Myocyte (in vitro differentiated cells): ENCODE measurements around the gene M6PR. TPM values are rescaled to one million over a fixed set of nuclear protein-coding genes. Genes with fewer than 3 reads are reported as not detected.
"Not testable (repeated sequence)": the region's sequence is repeated elsewhere in the genome, so short reads cannot be mapped to it uniquely, and the experiment has no call there.

ENCODE experiments used
- DNase-seq: peaks from one replicate; pipeline ENCODE4 v3.0.0-alpha.2; 2012; ENCODE audit warnings: low read depth
- total RNA-seq: library from RNA; depleted of rRNA; stranded (reverse); fragments of >200 nt; gene quantifications from 2 replicates; pipeline ENCODE4 v1.2.3, GENCODE V29; 2014

The M6PR gene
- total RNA-seq, 1 donor from 2014 or later, result 170 TPM

DNA sequence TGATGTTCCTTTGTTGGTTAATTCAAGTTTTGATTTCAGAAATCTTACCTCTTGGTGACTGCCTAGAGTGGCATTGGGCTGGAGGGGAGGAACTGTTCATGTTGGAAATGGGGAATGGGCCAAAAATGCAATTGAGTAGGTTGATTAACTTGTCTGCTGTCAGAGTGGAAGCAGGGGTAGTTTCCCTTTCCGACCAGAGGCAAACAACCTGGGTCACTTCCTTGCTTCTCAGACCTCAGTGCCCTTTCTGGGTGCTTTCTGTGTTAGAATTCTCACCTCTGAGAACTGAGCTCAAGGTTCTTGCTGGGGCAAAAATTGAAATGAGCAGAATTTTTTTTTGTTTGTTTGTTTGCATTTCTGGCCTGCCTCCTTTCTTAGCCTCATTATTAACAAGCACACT is 2.3 kb upstream of the M6PR start:
- DNase-seq, result no peak

DNA sequence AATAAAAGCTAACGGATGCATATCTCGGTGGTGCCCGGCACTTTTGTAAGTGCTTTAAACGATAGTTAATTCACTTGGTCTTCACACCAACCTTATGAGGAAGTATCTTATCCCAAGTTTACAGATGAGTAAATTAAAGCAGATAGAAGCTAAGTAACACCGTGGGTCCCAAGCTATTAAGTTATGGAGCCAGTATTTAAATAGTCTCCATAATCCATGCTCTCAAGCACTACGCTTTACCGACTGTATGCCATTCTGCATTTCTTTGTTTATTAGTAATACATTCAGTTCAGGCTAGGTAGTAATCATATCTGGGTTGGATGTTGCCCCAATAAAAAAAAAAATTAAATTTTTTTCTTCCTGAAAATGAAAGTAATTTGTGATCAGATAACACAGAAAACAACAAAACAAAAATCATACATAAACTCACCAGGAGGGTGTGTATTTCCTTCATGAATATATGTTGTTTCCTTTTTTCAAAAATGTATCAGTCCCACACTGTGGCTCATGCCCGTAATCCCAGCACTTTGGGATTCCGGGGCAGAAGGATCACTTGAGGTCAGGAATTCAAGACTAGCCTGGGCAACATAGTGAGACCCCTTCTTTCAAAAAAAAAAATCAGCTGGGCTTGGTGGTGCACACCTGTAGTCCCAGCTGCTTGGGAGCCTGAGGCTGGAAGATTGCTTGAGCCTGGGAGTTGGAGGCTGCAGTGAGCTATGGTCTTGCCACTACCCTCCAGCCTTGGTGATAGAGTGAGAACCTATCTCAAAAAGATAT is 1.4 kb upstream of the M6PR start:
- peak; percentile 3 for DNase-seq

DNA sequence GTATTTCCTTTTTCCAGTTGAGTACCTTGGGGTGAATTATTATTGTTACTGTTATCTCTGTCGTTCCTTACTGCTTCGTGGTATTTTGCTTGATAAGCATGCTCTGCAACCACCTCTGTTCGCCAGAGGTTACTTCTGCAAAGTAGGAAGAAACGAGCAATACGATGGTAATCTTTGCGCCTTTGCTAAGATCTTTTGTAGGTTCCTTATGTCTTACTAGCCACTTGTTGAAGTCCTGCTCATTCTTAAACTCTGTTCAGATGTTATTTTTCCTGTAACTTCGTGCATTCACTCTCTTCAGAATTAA is 729 bp upstream of the M6PR start:
- DNase-seq, result no peak

DNA sequence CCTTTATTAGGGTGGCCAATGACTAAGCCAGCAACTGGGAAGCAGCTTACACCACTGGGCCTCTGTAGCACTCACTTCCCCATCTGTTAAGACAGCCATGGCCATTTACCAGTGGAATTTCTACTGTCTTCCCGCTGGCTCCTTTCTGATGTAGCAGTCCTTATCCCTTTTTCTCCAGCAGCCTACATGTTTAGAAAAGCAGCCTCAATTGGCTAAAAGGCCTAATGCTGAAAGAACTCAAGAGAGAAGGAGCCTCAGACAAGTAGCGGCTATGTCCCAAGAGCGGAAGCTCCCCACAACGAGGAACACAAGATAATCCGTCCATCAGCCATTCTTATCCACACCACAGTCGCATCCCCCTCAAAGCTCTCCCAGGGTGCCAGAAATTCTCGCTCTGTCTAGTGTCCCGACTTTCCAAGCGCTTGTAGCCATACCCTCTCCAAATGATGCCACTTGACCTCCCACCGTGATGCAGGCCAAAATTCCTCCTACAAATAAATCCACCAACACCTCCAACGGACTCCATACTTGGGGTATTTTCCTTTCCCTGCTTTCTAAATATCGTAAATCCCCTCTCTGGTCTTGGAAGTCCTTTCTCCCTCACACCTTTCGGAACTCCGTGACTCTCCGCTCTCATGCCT is 624 bp downstream of the M6PR start:
- DNase-seq, result peak; percentile 38

DNA sequence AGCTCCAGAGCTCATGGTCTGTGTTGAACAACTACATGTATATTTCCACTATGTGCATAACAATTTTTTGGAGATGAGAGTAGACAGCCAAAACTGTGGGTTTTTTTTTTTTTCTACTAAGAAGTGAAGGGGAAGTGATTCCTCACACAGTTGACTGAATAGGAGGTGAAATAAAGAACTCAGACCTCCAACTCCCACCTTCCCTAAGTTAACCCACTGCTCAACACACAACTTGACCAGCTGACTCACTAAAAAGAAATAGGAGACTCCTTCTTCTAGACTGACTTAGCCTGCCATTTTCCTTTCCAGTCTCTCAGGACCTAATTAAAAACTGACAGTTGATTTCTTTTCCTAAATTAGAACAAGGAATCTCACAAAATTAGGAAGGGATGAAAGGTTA is 1.7 kb downstream of the M6PR start:
- DNase-seq, result no peak

DNA sequence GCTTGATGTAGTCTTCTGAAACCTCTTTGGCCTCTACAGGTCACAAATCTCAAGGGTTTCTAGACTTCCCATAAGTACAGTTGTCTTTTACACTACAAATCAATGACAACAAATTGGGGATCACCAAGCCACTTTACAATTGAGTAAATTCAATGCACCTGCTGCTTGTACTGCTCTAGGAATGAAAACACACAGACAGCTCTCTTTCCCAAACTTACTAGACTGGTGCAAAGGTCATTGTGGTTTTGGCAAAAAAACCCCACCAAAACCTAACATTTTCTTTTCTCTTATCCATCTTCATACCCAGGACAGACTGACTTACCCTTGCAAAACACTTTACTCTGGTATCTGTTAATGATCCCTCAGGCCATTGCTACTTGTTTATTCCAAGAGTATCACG is 2.7 kb downstream of the M6PR start:
- DNase-seq, result no peak

DNA sequence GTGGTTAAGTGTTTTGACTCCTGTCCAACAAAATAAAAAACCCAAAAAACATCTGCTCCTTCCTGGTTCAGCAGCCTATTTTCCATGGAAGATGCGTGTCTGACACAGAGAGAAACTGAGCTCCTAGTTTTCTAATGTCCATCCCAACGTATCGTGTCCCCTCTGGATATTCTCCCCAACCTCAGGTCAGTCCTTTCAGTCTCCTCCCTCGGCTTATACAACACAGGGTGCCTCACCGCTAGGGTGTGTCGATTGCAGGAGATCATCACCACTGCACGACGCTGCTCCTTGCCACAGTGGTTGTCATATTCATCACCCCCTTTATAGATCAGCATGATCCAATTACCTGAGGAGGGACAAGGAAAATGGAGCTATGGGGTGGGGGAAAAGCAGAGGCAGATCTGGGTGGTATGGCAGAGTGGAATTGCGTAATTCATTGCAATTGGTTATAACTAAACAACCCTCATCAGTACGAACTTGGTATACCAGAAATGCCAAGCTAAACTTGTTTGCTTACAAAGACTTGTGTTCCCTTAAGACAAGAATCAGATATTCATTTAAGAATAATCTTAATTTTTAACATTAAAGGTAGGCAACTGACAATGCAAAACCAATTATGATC is 5.8 kb downstream of the M6PR start:
- no peak for DNase-seq

DNA sequence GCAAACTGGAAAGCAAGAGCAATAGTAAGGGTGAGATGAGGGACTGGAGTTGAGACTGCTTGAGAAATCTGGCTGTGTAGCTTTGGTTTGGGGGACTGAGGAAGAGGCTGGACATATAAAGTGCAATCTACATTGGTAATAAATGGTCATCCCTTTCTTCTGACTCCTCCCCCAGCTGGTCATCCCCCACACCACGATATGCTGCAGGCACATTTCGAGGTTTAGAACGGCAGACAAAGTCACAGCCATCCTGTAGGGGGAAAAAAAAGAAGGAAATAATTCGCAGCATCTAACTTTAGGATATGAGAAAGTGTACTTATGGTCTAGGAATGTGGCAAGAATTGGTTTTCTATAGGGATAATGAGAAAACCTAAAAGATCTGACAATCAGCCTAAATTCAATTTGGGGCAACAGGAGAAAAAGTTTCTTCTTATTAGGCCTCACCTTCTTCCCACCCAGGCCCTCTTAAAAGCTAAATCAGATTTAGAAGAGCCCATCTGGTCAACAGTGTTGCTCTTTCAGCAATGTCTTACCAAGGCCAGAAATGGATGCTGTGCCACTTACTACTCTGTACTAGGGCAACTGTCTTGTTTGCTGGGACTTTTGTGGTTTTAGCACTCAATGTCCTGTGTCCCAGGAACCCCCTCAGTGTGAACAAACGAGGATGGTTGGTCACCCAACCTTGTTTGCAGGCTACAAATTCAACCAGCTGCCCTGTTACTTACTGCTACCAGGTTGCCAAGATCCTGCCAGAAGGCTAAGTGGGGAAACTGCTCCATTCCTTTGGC is 7.6 kb downstream of the M6PR start:
- DNase-seq, result peak; percentile 3

DNA sequence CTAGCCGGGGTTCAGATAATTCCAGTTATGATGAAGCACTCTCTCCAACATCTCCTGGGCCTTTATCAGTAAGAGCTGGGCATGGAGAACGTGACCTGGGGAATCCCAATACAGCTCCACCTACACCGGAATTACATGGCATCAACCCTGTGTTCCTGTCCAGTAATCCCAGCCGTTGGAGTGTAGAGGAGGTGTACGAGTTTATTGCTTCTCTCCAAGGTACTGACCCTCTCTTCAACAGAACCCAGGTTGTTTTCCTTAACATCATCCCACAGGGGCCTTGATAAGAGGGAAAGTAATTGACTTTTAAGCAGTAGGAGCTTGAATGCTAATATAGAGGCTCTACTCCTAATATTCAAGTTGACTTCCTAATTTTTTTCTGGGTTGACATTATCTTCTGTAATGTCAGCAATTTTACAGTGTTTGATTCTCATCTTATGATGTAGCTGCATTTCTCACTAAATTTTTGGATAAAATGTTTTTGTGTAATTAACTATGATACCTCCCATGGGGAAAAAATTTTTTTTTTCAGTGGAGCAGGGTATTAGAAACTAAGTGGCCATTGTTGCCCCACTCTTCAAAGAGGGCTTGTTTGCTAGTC is 11.5 kb downstream of the M6PR start:
- not testable (repeated sequence) for DNase-seq

DNA sequence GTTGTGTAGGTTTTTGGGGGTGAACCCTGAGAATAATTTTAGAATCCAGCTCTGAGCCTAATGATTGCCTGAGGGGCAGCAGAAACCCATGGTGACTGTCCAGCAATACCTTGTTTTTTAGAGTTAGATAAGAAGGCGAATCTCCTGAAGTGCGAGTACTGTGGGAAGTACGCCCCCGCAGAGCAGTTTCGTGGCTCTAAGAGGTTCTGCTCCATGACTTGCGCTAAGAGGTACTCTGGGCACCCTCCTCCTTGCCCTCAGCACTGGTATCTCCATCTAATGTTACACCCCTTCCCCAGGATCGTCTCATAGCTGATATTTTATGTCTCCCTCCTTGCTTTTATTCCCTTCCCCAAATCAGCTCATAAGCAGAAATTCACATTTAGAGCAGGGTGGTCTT is 12.7 kb downstream of the M6PR start:
- DNase-seq, result no peak

DNA sequence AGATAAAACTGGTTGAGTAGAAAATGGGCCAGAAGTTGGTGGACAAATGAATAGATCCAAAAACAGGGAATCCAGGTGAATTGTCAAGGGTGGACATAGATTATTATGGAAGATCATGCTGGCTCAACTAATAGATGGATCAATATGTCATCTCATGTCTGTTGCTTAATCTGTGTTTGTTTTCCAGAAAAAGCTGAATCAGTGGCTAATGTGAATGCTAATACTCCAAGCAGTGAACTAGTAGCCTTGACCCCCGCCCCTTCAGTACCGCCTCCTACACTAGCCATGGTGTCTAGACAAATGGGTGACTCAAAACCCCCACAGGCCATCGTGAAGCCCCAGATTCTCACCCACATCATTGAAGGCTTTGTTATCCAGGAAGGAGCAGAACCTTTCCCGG is 15.4 kb downstream of the M6PR start:
- DNase-seq, result not testable (repeated sequence)

DNA sequence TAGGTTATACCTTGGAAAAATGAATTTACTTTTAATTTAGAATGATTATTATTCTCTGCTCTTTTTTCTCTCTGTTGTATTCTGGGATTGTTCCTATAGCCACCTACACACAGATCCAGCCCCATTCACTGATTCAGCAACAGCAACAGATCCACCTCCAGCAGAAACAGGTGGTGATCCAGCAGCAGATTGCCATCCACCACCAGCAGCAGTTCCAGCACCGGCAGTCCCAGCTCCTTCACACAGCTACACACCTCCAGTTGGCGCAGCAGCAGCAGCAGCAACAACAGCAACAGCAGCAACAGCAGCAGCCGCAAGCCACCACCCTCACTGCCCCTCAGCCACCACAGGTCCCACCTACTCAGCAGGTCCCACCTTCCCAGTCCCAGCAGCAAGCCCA is 17.0 kb downstream of the M6PR start:
- not testable (repeated sequence) for DNase-seq

DNA sequence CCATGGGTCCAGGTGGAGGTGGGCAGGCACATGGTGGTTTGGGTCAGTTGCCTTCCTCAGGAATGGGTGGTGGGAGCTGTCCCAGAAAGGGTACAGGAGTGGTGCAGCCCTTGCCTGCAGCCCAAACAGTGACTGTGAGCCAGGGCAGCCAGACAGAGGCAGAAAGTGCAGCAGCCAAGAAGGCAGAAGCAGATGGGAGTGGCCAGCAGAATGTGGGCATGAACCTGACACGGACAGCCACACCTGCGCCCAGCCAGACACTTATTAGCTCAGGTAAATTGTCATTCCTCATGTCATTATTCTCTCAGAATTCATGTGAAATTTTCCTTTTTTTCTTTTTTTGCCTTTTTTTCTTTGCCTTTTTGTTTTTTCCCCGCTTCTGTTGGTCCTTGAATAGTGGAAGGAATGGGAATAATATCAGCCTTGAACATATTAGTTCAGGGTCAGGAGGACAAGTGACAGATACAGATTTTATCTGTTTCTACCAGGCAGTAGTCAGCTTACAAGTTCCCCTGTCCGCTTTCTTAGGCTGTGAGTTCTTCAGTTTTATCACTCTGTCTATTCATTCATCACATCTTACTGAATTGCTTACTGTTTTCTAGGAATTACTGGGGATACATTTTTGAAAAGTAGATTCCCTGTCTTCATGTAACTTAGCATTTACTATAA is 18.7 kb downstream of the M6PR start:
- not testable (repeated sequence) for DNase-seq

DNA sequence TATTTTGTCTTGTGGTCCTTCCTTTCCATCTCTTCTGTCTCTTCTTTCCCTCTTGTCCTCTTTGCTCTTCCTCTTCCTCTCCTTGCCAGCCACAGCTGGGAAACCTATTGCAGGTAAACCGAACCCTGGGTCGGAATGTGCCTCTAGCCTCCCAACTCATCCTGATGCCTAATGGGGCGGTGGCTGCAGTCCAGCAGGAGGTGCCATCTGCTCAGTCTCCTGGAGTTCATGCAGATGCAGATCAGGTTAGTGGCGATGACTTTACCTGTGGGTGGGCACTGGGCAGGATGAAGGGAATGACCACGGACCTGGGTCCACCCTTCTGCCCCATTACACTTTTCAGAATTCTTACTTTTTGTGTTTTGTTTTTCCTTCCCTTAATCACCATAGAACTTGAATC is 26.9 kb downstream of the M6PR start:
- DNase-seq, result no peak

DNA sequence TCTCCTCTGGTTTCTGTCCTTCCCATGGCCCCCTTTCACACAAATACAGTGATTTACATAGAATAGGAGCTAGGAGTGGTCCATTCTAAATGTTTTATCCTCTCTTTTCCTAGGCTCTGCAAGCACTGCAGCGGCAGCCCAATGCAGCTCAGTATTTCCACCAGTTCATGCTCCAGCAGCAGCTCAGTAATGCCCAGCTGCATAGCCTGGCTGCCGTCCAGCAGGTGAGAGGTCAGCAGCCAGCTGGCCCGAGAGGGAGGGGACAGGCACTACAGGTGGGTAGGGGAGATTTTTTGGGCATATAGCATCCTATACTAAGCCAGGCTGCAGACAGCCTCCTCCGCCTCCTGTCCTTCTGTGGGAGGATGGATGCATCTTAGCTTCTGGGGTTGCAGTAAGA is 29.8 kb downstream of the M6PR start:
- not testable (repeated sequence) for DNase-seq

DNA sequence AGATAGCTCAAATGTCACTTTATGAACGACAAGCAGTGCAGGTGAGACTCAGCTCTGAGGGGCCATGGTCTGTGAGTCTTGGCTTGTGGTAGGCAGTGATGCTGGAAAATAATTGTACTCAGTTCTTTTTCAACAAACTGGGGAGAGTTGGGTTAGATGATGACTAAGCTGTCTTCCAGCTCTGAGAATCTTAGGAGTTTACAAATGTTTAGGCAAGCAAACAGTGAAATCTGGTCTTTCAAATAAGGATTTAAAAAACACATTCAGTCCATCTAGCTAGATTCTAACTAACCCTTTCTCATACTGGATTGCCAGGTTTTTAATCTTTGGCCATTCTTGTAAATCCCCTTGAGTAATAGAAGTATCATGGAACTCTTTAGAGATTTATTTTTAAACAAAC is 31.7 kb downstream of the M6PR start:
- no peak for DNase-seq

DNA sequence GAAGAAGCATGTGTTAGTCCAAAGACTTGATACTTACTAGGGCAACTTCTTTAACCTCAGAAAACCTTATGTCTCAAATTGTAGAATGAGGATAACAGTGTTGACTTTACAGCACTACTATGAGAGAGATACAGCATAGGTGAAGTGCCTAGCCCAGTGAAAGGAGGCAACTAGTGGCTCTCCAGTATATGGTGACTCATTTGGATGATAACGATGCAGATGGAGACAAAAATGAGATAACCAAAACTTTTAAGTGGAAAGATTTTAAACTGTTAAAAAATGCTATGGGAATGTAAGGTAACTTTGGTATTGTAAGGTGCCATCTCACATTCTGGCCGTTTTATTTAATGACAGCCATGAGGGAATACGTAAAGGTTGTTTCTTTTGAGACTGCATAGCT is 32.4 kb downstream of the M6PR start:
- DNase-seq, result no peak

DNA sequence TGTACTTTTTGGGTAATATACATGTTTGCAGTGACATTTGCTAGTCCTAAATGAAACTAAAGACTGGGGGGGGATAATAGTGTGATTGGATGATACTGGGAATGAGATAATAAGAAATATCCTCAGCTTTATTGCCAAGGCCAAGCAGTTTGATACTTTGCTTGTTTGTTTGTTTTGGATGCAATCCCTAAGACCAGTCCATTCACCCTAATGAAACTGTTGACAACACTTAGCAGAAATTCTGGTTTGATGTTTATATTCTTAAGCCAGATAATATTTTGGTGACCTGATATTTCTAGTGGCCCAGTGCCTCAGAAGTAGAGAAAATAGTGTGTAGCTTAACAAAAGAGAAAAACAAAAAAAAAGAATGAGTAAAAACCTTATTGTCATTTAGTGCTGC is 33.3 kb downstream of the M6PR start:
- DNase-seq, result no peak

DNA sequence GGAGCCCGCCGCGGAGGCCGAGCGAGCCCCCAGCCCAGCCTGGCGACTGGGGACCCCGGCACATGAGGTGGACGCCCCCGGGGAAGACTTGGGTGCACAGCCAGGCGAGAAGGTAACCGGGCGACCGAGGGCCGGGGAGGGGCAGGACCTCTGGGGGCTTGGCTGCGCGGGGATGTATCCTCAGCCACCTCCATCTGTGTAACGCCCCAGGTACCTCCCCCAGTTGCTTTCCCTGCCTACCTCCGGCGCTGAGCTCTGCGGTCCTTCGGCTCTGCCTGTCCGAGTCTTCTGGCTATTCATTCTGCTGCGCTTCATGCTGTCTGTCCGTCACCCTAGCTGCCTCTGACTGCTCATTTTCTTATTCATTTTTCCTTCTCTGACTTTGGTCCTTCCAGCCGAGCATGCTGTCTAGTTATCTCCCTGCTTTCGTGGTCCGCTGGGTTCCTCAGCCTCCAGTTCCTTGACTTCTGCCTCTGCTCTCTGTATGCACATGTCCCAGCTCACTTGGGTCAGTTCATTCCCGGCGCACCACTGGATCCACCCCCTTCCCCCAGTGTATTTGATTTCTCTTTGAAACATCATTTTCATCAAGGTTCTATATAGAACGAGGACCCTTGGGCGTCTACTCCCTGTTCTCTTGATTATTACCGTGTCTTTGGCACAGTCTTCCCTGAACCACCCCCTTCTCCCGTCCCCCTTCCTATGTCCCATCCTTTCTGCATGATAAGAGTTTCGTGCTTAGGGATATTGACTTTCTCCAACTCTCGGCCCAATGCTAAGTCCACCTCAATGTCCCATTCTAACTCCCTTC is 34.5 kb downstream of the M6PR start:
- peak; percentile 29 for DNase-seq

DNA sequence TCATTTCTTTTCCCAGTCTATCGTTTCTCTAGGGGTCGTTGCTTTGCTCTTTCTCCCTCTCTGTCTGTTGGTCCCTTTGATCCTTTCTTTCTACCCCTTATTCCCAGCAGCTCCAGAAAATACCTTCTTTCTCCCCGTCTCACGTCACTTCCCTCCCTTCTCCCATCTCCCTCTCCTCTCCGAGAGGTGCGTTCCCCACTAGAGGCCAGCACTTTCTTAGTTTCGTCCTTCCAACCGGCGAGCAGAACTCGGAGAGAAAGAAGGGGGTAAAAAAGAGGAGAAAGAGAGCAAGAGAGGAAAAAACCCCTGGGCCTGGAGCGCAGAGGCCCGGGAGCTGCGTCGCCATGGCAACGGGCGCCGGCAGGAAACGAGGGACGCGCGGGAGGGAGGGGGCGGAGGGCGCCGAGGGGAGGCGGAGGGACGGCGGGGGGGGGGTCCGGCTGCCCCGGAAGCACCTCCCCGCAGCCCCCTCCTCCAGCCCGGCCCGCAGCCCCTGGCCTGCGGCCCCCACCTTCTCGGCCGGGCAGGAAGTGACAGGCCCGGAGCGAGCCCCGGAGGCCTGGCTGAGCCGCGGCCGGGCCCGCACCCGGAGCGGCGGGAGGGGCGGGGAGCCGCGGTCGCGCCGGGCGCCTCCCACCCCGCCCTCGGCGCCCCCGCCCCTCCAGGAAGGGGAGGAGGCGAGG is 35.3 kb downstream of the M6PR start, which contains the start of gene PHC1:
Gene PHC1 (plus strand): TSS at position 477 of the 683 bp plus-strand sequence. CDS start 3,169 bp downstream, outside the sequence.
- DNase-seq, result peak; percentile 77
